Epithelial cell of esophagus (primary cell): ENCODE results near the gene ARID5B.
A peak's percentile ranks its signal among the peaks of the same experiment; 100 is the strongest.

ENCODE experiments used
- DNase-seq: peaks from one replicate; pipeline ENCODE4 v3.0.0; 2010; ENCODE audit warnings: low read depth
- H3K4me3 ChIP-seq: 2 replicates; pipeline ENCODE4 v1.5.1; 2011; ENCODE audit warnings: mild to moderate bottlenecking, low read length, control low read depth
- TF ChIP-seq, protein P1 (sequence below): IDR thresholded peaks from 2 replicates; pipeline ENCODE4 v1.5.1; 2011; ENCODE audit warnings: low read depth, mild to moderate bottlenecking, low read length, control low read depth, inconsistent platforms; ENCODE audit not compliant: insufficient read depth; ENCODE audit errors: missing control alignments

ARID5B gene, protein sequence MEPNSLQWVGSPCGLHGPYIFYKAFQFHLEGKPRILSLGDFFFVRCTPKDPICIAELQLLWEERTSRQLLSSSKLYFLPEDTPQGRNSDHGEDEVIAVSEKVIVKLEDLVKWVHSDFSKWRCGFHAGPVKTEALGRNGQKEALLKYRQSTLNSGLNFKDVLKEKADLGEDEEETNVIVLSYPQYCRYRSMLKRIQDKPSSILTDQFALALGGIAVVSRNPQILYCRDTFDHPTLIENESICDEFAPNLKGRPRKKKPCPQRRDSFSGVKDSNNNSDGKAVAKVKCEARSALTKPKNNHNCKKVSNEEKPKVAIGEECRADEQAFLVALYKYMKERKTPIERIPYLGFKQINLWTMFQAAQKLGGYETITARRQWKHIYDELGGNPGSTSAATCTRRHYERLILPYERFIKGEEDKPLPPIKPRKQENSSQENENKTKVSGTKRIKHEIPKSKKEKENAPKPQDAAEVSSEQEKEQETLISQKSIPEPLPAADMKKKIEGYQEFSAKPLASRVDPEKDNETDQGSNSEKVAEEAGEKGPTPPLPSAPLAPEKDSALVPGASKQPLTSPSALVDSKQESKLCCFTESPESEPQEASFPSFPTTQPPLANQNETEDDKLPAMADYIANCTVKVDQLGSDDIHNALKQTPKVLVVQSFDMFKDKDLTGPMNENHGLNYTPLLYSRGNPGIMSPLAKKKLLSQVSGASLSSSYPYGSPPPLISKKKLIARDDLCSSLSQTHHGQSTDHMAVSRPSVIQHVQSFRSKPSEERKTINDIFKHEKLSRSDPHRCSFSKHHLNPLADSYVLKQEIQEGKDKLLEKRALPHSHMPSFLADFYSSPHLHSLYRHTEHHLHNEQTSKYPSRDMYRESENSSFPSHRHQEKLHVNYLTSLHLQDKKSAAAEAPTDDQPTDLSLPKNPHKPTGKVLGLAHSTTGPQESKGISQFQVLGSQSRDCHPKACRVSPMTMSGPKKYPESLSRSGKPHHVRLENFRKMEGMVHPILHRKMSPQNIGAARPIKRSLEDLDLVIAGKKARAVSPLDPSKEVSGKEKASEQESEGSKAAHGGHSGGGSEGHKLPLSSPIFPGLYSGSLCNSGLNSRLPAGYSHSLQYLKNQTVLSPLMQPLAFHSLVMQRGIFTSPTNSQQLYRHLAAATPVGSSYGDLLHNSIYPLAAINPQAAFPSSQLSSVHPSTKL

DNA sequence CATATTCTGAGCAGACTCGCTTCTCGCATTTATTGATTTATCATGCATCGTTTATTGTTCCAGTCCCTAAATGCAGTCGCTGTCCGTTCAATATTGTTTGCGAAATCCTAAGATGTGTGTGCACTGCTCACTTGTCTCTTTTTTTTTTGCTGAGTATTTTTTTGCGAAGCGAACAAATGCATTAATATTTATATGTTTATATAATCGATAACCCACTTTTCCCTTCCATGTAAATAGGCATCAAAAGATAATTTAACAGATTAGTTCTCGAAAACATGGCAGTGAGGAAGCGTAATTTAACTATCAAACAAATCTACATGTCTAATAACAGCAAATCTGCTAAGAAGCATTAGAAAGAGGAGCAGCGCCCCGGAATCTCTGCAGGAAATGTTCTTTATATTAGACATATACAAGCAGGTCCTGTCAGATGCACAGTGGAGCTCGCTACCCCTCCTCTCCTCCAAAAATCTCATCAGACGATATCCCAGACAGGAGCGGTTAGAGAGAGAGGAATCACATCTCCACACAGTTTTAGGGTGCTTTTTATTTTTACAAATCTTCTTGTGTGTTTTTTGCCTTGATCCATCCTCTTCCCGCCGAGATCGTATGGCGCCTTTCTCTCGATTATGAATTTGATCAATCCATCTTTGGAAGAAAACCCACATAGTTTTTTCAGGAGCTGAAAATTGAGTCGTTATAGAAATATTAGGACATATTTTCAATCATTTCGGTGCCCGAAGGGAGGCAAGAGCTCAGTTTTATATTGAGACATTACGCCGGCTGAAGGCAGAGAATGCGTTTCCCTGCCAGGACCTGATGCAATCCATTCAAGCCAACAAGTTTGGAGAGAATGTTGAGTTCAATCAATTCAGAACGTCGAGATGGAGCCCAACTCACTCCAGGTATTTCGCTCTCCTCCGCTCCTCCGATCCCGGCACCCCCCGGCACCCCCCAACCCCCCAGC is at the start of gene ARID5B:
ARID5B (plus strand) TSS at position 871 of the 964 bp plus-strand sequence; CDS start at position 882, 11 bp downstream.
- TF ChIP-seq, protein P1, sequence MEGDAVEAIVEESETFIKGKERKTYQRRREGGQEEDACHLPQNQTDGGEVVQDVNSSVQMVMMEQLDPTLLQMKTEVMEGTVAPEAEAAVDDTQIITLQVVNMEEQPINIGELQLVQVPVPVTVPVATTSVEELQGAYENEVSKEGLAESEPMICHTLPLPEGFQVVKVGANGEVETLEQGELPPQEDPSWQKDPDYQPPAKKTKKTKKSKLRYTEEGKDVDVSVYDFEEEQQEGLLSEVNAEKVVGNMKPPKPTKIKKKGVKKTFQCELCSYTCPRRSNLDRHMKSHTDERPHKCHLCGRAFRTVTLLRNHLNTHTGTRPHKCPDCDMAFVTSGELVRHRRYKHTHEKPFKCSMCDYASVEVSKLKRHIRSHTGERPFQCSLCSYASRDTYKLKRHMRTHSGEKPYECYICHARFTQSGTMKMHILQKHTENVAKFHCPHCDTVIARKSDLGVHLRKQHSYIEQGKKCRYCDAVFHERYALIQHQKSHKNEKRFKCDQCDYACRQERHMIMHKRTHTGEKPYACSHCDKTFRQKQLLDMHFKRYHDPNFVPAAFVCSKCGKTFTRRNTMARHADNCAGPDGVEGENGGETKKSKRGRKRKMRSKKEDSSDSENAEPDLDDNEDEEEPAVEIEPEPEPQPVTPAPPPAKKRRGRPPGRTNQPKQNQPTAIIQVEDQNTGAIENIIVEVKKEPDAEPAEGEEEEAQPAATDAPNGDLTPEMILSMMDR = no peak
- H3K4me3 ChIP-seq = peak within 1 kb of the TSS; percentile 79
- DNase-seq = peak; percentile 83

DNA sequence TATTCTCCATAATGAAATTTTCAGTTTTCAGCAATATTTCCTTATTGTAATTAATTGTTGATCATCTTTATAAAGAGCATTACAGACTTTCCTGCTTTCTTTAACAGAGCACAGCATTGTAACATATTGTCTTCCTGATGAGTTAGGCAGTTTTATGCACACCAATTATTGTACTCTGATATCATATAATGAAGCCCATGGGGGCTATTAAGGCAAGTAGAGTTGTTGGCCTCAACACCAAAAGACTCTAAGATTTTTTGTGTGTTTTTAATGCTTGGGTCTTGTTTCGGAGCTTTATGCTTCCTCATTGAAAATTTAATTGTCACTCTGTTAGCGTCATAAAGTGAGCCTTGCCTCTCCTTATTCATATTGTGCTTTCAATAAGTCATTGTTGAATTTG is 49.2 kb upstream of the ARID5B start:
- H3K4me3 ChIP-seq = no peak overlapping the region
- no peak for DNase-seq
- TF ChIP-seq, protein P1 = no peak

DNA sequence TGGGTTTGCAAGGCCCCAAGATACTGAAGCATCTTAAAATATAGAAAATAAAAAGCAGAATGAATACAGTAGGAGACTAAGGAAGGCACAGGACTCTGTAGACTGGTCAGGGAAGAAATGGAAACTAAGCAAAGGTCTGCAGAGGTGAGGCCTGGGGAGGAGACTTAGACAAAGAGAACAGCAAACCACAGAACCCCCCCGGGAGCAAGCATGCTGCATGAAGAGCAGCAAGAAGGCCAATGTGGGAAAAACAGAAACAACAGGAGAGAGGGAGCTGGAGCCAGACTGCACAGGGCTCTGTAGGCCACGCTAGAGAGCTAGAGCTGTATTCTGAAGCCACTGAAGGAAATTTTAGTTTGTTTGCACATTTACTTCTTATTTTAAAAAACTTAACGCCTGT is 45.7 kb upstream of the ARID5B start:
- no peak for DNase-seq
- TF ChIP-seq, protein P1 = no peak
- H3K4me3 ChIP-seq = no peak overlapping the region

DNA sequence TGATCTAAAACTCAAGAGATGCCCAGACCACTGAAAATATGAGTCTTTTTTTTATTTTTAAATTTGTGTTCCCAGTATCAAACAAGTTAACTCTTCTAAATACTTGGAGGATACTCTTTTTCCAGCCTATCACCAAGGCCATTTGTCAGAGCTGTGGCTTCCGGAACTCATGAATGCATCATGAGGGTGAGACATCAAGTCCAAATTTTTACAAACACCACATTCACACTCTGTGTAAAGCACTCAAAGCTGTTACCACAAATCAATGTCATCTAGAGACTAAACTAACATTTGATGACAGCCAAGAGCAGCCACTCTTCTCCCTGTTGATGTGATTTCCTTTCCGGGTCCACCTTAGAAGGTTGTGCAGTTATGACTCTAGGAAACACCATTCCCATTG is 43.8 kb upstream of the ARID5B start:
- TF ChIP-seq, protein P1 = no peak
- no peak overlapping the region for H3K4me3 ChIP-seq
- no peak for DNase-seq

DNA sequence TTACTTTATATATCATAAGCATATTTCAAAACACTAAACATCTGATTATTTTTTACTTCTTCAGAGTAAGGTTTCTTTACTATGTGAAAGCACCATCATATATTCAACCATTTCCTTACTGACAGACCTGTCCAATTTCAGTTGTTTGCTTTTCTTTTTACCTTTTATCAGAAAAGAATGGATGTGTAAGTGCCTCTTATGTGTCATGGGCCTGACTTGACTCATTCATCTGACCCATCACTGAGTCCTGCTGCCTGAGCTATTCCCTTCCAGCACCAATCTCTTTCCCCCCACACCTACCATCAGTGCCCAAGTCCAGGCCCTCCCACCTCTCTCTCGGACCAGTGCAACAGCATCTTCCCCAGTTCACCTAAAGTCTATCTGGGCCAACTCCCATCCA is 41.7 kb upstream of the ARID5B start:
- DNase-seq = peak; percentile 35
- TF ChIP-seq, protein P1 = no peak
- H3K4me3 ChIP-seq = no peak overlapping the region
